K562 (cell line): ENCODE results near the gene INA. TPM values are rescaled to one million over a fixed set of nuclear protein-coding genes. Genes with fewer than 3 reads are reported as not detected.

ENCODE experiments used
- ATAC-seq: fragments of 200-7000 bp; cut with Tn5 transposase; 3 replicates; pipeline ENCODE4 v1.9.1; 2020; ENCODE audit warnings: moderate library complexity
- BruUV-seq: library from RNA; stranded (reverse); fragments of 400-500 nt; replicated peaks from 2 replicates; lab custom pipeline; 2021; lab: Mats Ljungman, UMichigan
- CTCF ChIA-PET: fragments of 300-600 bp; formaldehyde crosslinking; extraction: SDS; loops from one replicate; lab custom pipeline; 2021; ENCODE audit warnings: low intra/inter-chr PET ratio; lab: Yijun Ruan, JAX
- POLR2A ChIA-PET: fragments of 300-600, 350-650 bp; sonication (Branson Sonifier 250); formaldehyde crosslinking; extraction: SDS; loops from one replicate; lab custom pipeline; 2021; ENCODE audit warnings: antibody characterized with exemption, inconsistent platforms; lab: Yijun Ruan, JAX
- DNase-seq, 4 experiments: peaks; one replicate each; pipeline versions ENCODE4 v3.0.0 to v3.0.0-alpha.2; 2011 to 2018; ENCODE audit warnings: low spot score in 3 of 4, mixed read lengths in 3 of 4; ENCODE audit errors: extremely low read depth in 1 of 4
- FAIRE-seq: peaks from 2 replicates; lab custom pipeline; 2011; peaks lifted over from hg19 to GRCh38; lab: Jason Lieb, UNC
- H2AFZ ChIP-seq: 2 replicates; pipeline ENCODE4 v1.6.0; 2011; ENCODE audit warnings: low read depth, low read length, control low read depth, inconsistent platforms
- H3K27ac ChIP-seq: fragments of 200-600 bp; 3 replicates; pipeline ENCODE4 v1.8.0; 2011; ENCODE audit warnings: low read depth, mild to moderate bottlenecking, control low read depth, inconsistent platforms, low read length, moderate library complexity, mixed read lengths; ENCODE audit errors: extremely low read depth
- H3K27me3 ChIP-seq, 2 experiments: fragments of 300-600 bp in 1 of 2; 2 replicates in 1 of 2; 3 replicates in 1 of 2; pipeline versions ENCODE4 v1.6.0 to v1.8.0; 2011; ENCODE audit warnings: inconsistent platforms in 2 of 2, low read length in 2 of 2, mild to moderate bottlenecking in 1 of 2, mixed read lengths in 1 of 2, moderate library complexity in 1 of 2; ENCODE audit not compliant: control insufficient read depth in 2 of 2, insufficient read depth in 2 of 2
- H3K36me3 ChIP-seq: fragments of 300-600 bp; 3 replicates; pipeline ENCODE4 v1.8.0; 2011; ENCODE audit warnings: mild to moderate bottlenecking, low read length, inconsistent platforms; ENCODE audit not compliant: control insufficient read depth, insufficient read depth
- H3K4me1 ChIP-seq, 2 experiments: fragments of 200-600 bp in 1 of 2; replicated peaks in 1 of 2; 2 replicates in 1 of 2; 3 replicates in 1 of 2; pipeline versions ENCODE4 v1.5.1 to v1.8.0; 2011; ENCODE audit warnings: inconsistent platforms in 2 of 2, low read length in 2 of 2, mild to moderate bottlenecking in 1 of 2, mixed read lengths in 1 of 2, moderate library complexity in 1 of 2; ENCODE audit not compliant: control insufficient read depth in 2 of 2, insufficient read depth in 2 of 2
- H3K4me2 ChIP-seq: 2 replicates; pipeline ENCODE4 v1.6.1; 2011; ENCODE audit warnings: low read length, control low read depth, inconsistent platforms, mixed read lengths; ENCODE audit not compliant: insufficient read depth
- H3K4me3 ChIP-seq: fragments of 200-600 bp; sonication (generic), shearing (Covaris generic); 2 replicates; pipeline ENCODE4 v1.5.1; 2016; ENCODE audit warnings: control low read depth, inconsistent platforms
- H3K79me2 ChIP-seq: fragments of 200-600 bp; 3 replicates; pipeline ENCODE4 v1.8.0; 2011; ENCODE audit warnings: low read length, inconsistent platforms; ENCODE audit not compliant: control insufficient read depth, insufficient read depth
- H3K9ac ChIP-seq, 2 experiments: 2 replicates each; pipeline versions ENCODE4 v1.6.0 to v1.6.1; 2011; ENCODE audit warnings: low read depth in 2 of 2, low read length in 2 of 2, control low read depth in 1 of 2, inconsistent platforms in 1 of 2, mild to moderate bottlenecking in 1 of 2, mixed read lengths in 1 of 2; ENCODE audit not compliant: insufficient read depth in 1 of 2
- H3K9me1 ChIP-seq: one replicate; pipeline ENCODE4 v1.6.0; 2011; ENCODE audit warnings: inconsistent platforms, mild to moderate bottlenecking, low read length, moderate library complexity; ENCODE audit not compliant: control insufficient read depth, insufficient read depth
- H3K9me3 ChIP-seq: replicated peaks from 2 replicates; pipeline ENCODE4 v1.5.1; 2011; ENCODE audit warnings: low read depth, low read length, inconsistent platforms; ENCODE audit not compliant: control insufficient read depth, insufficient read depth
- H4K20me1 ChIP-seq: replicated peaks from 2 replicates; pipeline ENCODE4 v1.6.1; 2011; ENCODE audit warnings: low read length, inconsistent platforms, mixed read lengths; ENCODE audit not compliant: control insufficient read depth, insufficient read depth
- CXXC5 ChIP-seq: fragments of 250-450 bp; sonication (Bioruptor Pico); IDR thresholded peaks from 2 replicates; pipeline ENCODE4 v1.8.0; 2022; ENCODE audit warnings: inconsistent platforms, mild to moderate bottlenecking, moderate library complexity
- ELK3 ChIP-seq: fragments of 450-650 bp; formaldehyde crosslinking; IDR thresholded peaks from 2 replicates; pipeline ENCODE4 v1.4.0; 2020; ENCODE audit warnings: mild to moderate bottlenecking
- FOXJ2 ChIP-seq: fragments of 200-800 bp; sonication (Bioruptor generic); IDR thresholded peaks from 2 replicates; pipeline ENCODE4 v1.6.1; 2016; ENCODE audit warnings: missing genetic modification characterization, missing compliant biosample characterization
- HDAC3 ChIP-seq: fragments of 450-650 bp; IDR thresholded peaks from 2 replicates; pipeline ENCODE4 v1.6.1; 2018; ENCODE audit warnings: borderline replicate concordance, mild to moderate bottlenecking, moderate library complexity; ENCODE audit not compliant: partially characterized antibody
- ZNF232 ChIP-seq: sonication (generic); formaldehyde crosslinking; IDR thresholded peaks from 2 replicates; pipeline ENCODE4 v1.8.0; 2022; ENCODE audit warnings: mild to moderate bottlenecking, missing genetic modification reagents
- WGBS: fragments of 100-300 bp; shearing (Covaris generic); methylation state at CpG from one replicate; pipeline ENCODE4 v1.1.6; 2016; ENCODE audit warnings: low coverage, mixed read lengths; ENCODE audit not compliant: insufficient coverage; ENCODE audit errors: missing lambda C conversion rate; 5-methylcytosine and 5-hydroxymethylcytosine counted together
- in situ Hi-C: fragments of 300-500 bp; cut with MboI; formaldehyde crosslinking; loops from 4 replicates; pipeline ENCODE4 v1.15.0; 2018; ENCODE audit warnings: inconsistent platforms, mixed read lengths
- intact Hi-C: fragments of 100-400 bp; cut with micrococcal nuclease; formaldehyde crosslinking; loops from 2 replicates; pipeline ENCODE4 v1.14.2; 2022
- polyA plus RNA-seq, 8 experiments: library from polyadenylated mRNA; depleted of rRNA in 4 of 8; stranded (reverse) in 5 of 8; unstranded in 3 of 8; fragments of >200 nt; fragmentation: Nextera tagmentation in 2 of 8; fragmentation: Illumina TruSeq in 1 of 8; extraction: Ambion mirVana in 2 of 8; extraction: Trizol in 1 of 8; gene quantifications; 2 replicates each; pipeline versions ENCODE4 v1.2.1 to v1.2.3, GENCODE V29; 2011 to 2014; ENCODE audit warnings: inconsistent platforms in 1 of 8, missing spikeins in 1 of 8
- total RNA-seq, 7 experiments: library from RNA; depleted of rRNA in 6 of 7; stranded (reverse); fragments of >200 nt in 6 of 7; fragmentation: Illumina TruSeq in 2 of 7; extraction: Trizol in 2 of 7; gene quantifications; 2 replicates each; pipeline versions ENCODE4 v1.2.1 to v1.2.3, GENCODE V29; 2011 to 2021; ENCODE audit warnings: low replicate concordance in 1 of 7

INA gene
- total and polyA plus RNA-seq, 9 of the 15 experiments (the other 6 are each of a cell fraction or from before 2014, with no cell fraction given): not detected

GRCh38 chr10:103277713-103278536, 987 bp downstream of the INA start (continued):
- no peak for TF ChIP-seq FOXJ2 (tag)
- no peak for TF ChIP-seq ELK3
- TF ChIP-seq, all 486 proteins: peak for 0

GRCh38 chr10:103278537-103278823, 1.5 kb downstream of the INA start:
- TF ChIP-seq HDAC3 (no peak), ZNF232 (CRISPR knock-in tag) (no peak), CXXC5 (CRISPR knock-in tag) (no peak)
- 55% methylated on average over 5 of the region's 12 CpGs for WGBS
- intact Hi-C loops: no loop called here
- no peaks in the 10 kb centered on the region; the same call in 1 of the 2 replicates for H4K20me1 ChIP-seq
- H3K36me3 ChIP-seq: no peaks in the 10 kb centered on the region
- no peak overlapping the region for H3K9ac ChIP-seq
- POLR2A ChIA-PET: interaction anchor here (1.6 kb wide), 1 partner anchor 13 kb away, joined by 5 read pairs; no protein-coding TSS in a partner anchor
- DNase-seq (no peak), FAIRE-seq (no peak), ATAC-seq (no peak)
- no peaks in the 10 kb centered on the region for H3K9me1 ChIP-seq
- H3K4me2 ChIP-seq: no peak overlapping the region
- CTCF ChIA-PET: no interaction called here
- H3K9me3 ChIP-seq: no peaks in the 10 kb centered on the region
- in situ Hi-C loops: no loop called here
- H3K27ac ChIP-seq: no peak overlapping the region
- no peaks in the 10 kb centered on the region for H3K79me2 ChIP-seq
- no peak overlapping the region for H2AFZ ChIP-seq
- no peak overlapping the region for H3K4me3 ChIP-seq
- peaks cover 0 to 14% of the 10 kb centered on the region in 2 experiments; a peak in 1 of 5 replicates for H3K27me3 ChIP-seq
- peaks cover 0 to 3% of the 10 kb centered on the region in 2 experiments; a peak in 2 of 5 replicates for H3K4me1 ChIP-seq
- no TSS peak for BruUV-seq
